Liver (tissue), 9 donors: Measurements from ENCODE around the gene RANBP17. TPM values are rescaled to one million over a fixed set of nuclear protein-coding genes. Genes with fewer than 3 reads are reported as not detected.

ENCODE experiments used
- DNase-seq: peaks from one replicate; pipeline ENCODE4 v3.0.0-alpha.2; 2017; ENCODE audit warnings: low spot score
- H3K27ac ChIP-seq, 2 donors: one replicate each; pipeline ENCODE4 v1.7.0; 2013; ENCODE audit warnings: inconsistent platforms in 2 of 2, low read length in 2 of 2, control low read depth in 1 of 2, low read depth in 1 of 2, mild to moderate bottlenecking in 1 of 2
- H3K27me3 ChIP-seq, 4 donors: one replicate each; pipeline versions ENCODE4 v1.6.1 to v1.7.0; 2013; ENCODE audit warnings: low read length in 3 of 4, inconsistent platforms in 1 of 4, mild to moderate bottlenecking in 1 of 4, moderate library complexity in 1 of 4; ENCODE audit not compliant: control insufficient read depth in 4 of 4, insufficient read depth in 4 of 4
- H3K36me3 ChIP-seq, 4 donors: one replicate each; pipeline versions ENCODE4 v1.6.1 to v1.7.0; 2013; ENCODE audit warnings: low read length in 3 of 4, mild to moderate bottlenecking in 3 of 4, low read depth in 1 of 4, moderate library complexity in 1 of 4; ENCODE audit not compliant: control insufficient read depth in 4 of 4, insufficient read depth in 3 of 4
- H3K4me1 ChIP-seq, 4 donors: one replicate each; pipeline versions ENCODE4 v1.6.1 to v1.7.0; 2013; ENCODE audit warnings: low read length in 3 of 4, mild to moderate bottlenecking in 3 of 4, moderate library complexity in 1 of 4; ENCODE audit not compliant: control insufficient read depth in 4 of 4, insufficient read depth in 4 of 4
- H3K4me3 ChIP-seq, 3 donors: one replicate each; pipeline versions ENCODE4 v1.6.1 to v1.7.0; 2013; ENCODE audit warnings: low read length in 3 of 3, control low read depth in 1 of 3, low read depth in 1 of 3, mild to moderate bottlenecking in 1 of 3
- H3K9ac ChIP-seq, 2 donors: one replicate each; pipeline ENCODE4 v1.7.0; 2013; ENCODE audit warnings: low read length in 2 of 2, mild to moderate bottlenecking in 2 of 2, moderate library complexity in 2 of 2, control low read depth in 1 of 2, low read depth in 1 of 2
- H3K9me3 ChIP-seq, 4 donors: one replicate each; pipeline versions ENCODE4 v1.6.1 to v1.7.0; 2013; ENCODE audit warnings: low read length in 3 of 4; ENCODE audit not compliant: control insufficient read depth in 4 of 4
- CTCF ChIP-seq: fragments of 150-350 bp; IDR thresholded peaks from 2 replicates; pipeline ENCODE4 v1.5.1; 2017; ENCODE audit warnings: improper control_type of control experiment, low read depth, low read length; ENCODE audit not compliant: missing input control
- EGR1 ChIP-seq, 2 donors: IDR thresholded peaks; 2 replicates each; pipeline ENCODE4 v1.6.1; 2016 to 2018; ENCODE audit warnings: antibody characterized with exemption in 2 of 2, low read depth in 2 of 2
- FOXA2 ChIP-seq: IDR thresholded peaks from 2 replicates; pipeline ENCODE4 v1.6.1; 2016; ENCODE audit warnings: antibody characterized with exemption
- HNF4A ChIP-seq, 2 donors: conservative IDR thresholded peaks; 2 replicates each; pipeline ENCODE4 v1.6.1; 2016; ENCODE audit warnings: antibody characterized with exemption in 2 of 2, mild to moderate bottlenecking in 2 of 2
- HNF4G ChIP-seq: IDR thresholded peaks from 2 replicates; pipeline ENCODE4 v1.6.1; 2016; ENCODE audit warnings: antibody characterized with exemption
- JUND ChIP-seq, 2 donors: IDR thresholded peaks; 2 replicates each; pipeline ENCODE4 v1.6.1; 2016; ENCODE audit warnings: antibody characterized with exemption in 2 of 2
- NR2F2 ChIP-seq: IDR thresholded peaks from 2 replicates; pipeline ENCODE4 v1.6.1; 2016; ENCODE audit warnings: antibody characterized with exemption
- RAD21 ChIP-seq, 2 donors: IDR thresholded peaks; 2 replicates each; pipeline ENCODE4 v1.6.1; 2016; ENCODE audit warnings: antibody characterized with exemption in 2 of 2, mild to moderate bottlenecking in 2 of 2
- REST ChIP-seq: IDR thresholded peaks from 2 replicates; pipeline ENCODE4 v1.6.1; 2016; ENCODE audit warnings: antibody characterized with exemption, mild to moderate bottlenecking
- SP1 ChIP-seq: IDR thresholded peaks from 2 replicates; pipeline ENCODE4 v1.6.1; 2018; ENCODE audit warnings: antibody characterized with exemption, mild to moderate bottlenecking
- TAF1 ChIP-seq: conservative IDR thresholded peaks from 2 replicates; pipeline ENCODE4 v1.6.1; 2016; ENCODE audit warnings: antibody characterized with exemption, mild to moderate bottlenecking
- YY1 ChIP-seq: IDR thresholded peaks from 2 replicates; pipeline ENCODE4 v1.6.1; 2016; ENCODE audit warnings: antibody characterized with exemption, mild to moderate bottlenecking
- WGBS: extraction: QIAGEN DNeasy Blood & Tissue Kit; methylation state at CpG from one replicate; pipeline ENCODE4 v1.1.7; 2013; 5-methylcytosine and 5-hydroxymethylcytosine counted together
- polyA plus RNA-seq, 2 donors: library from polyadenylated mRNA; stranded (reverse) in 1 of 2; unstranded in 1 of 2; fragments of 200-250 nt in 1 of 2; fragments of >200 nt in 1 of 2; fragmentation: Nextera tagmentation in 1 of 2; extraction: Ambion mirVana in 1 of 2; gene quantifications; one replicate each; pipeline versions ENCODE4 v1.2.1 to v1.2.3, GENCODE V29; 2013 to 2015
- total RNA-seq, 2 donors: library from RNA; depleted of rRNA; stranded (reverse); fragments of >200 nt; gene quantifications; one replicate each; pipeline ENCODE4 v1.2.3, GENCODE V29; 2014
- TF ChIP-seq, protein P1 (sequence below): IDR thresholded peaks from 2 replicates; pipeline ENCODE4 v1.6.1; 2016; ENCODE audit warnings: antibody characterized with exemption
- donor health status: healthy.
- donor health status: healthy.
- donor health status: healthy.
- donor health status: healthy.
- donor health status: healthy.

RANBP17 gene
- total and polyA plus RNA-seq, 4 donors, result 0.83 to 10.8 (median 7.9) TPM

GRCh38 chr5:171236651-171237050, 374.8 kb downstream of the RANBP17 start:
- H3K36me3 ChIP-seq, result no peaks in the 10 kb centered on the region
- H3K27me3 ChIP-seq, result no peaks in the 10 kb centered on the region
- no peak for TF ChIP-seq TAF1
- no peak for TF ChIP-seq HNF4G
- no peak for TF ChIP-seq JUND (IDR thresholded peaks at IDR 0.05)
- TF ChIP-seq YY1, result no peak
- TF ChIP-seq, protein P1, sequence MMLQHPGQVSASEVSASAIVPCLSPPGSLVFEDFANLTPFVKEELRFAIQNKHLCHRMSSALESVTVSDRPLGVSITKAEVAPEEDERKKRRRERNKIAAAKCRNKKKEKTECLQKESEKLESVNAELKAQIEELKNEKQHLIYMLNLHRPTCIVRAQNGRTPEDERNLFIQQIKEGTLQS, result no peak
- no peak for TF ChIP-seq EGR1 (IDR thresholded peaks at IDR 0.05; ENCODE audit: low read depth in 2 of 2)
- no peak for TF ChIP-seq FOXA2
- no peak for TF ChIP-seq HNF4A (conservative IDR thresholded peaks at IDR 0.05)
- no peak for TF ChIP-seq CTCF
- no peak for TF ChIP-seq NR2F2
- no peaks in the 10 kb centered on the region for H3K9me3 ChIP-seq
- H3K4me1 ChIP-seq, result no peaks in the 10 kb centered on the region
- no peak overlapping the region for H3K27ac ChIP-seq
- no peak for DNase-seq
- no peak overlapping the region for H3K9ac ChIP-seq
- whole genome bisulfite sequencing, result 92% methylated on average over 1 of the region's 1 CpG
- H3K4me3 ChIP-seq, result no peak overlapping the region

DNA sequence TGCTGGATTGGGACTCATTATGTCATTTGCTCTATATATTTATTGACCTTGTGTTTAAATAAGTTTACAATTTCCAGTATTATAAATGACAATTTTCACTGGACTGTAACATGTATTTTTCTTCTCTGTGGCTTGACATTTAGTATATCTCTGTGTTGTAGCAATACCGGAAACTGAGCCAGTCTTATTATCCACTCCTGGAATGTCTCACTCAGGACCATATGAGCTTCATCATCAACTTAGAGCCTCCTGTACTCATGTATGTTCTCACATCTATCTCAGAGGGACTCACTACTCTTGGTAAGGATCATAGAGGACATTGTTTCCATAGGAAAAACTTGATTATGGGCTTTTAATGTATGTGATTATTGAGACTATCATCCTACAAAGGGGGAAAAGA, 380.7 kb downstream of the RANBP17 start:
- DNase-seq, result no peak
- WGBS, result 93% methylated on average over 1 of the region's 1 CpG
- TF ChIP-seq TAF1, result no peak
- TF ChIP-seq JUND (IDR thresholded peaks at IDR 0.05), result no peak
- TF ChIP-seq EGR1 (IDR thresholded peaks at IDR 0.05; ENCODE audit: low read depth in 2 of 2), result no peak
- no peak for TF ChIP-seq NR2F2
- TF ChIP-seq RAD21 (IDR thresholded peaks at IDR 0.05), result no peak
- no peak for TF ChIP-seq HNF4A (conservative IDR thresholded peaks at IDR 0.05)
- no peak for TF ChIP-seq FOXA2
- no peak overlapping the region for H3K9ac ChIP-seq
- no peak overlapping the region for H3K4me3 ChIP-seq
- H3K36me3 ChIP-seq, result no peaks in the 10 kb centered on the region
- H3K9me3 ChIP-seq, result no peaks in the 10 kb centered on the region
- no peak overlapping the region for H3K27ac ChIP-seq
- H3K4me1 ChIP-seq, result no peaks in the 10 kb centered on the region
- H3K27me3 ChIP-seq, result no peaks in the 10 kb centered on the region

GRCh38 chr5:171246231-171246630, 384.4 kb downstream of the RANBP17 start:
- no peak for DNase-seq
- no peaks in the 10 kb centered on the region for H3K36me3 ChIP-seq
- 94% methylated on average over 2 of the region's 2 CpGs for WGBS
- H3K9me3 ChIP-seq, result peaks cover 0 to 5% (median 4%) of the 10 kb centered on the region in 4 donors
- H3K27ac ChIP-seq, result no peak overlapping the region
- H3K27me3 ChIP-seq, result no peaks in the 10 kb centered on the region
- H3K9ac ChIP-seq, result no peak overlapping the region
- TF ChIP-seq REST, result no peak
- no peak for TF ChIP-seq HNF4G
- TF ChIP-seq EGR1 (IDR thresholded peaks at IDR 0.05; ENCODE audit: low read depth in 2 of 2), result no peak
- TF ChIP-seq SP1, result no peak
- H3K4me3 ChIP-seq, result no peak overlapping the region
- no peaks in the 10 kb centered on the region for H3K4me1 ChIP-seq
